T-helper 2 cell treated with Interferon-gamma antibody and Interleukin-4, amounts not matched to agents 5 μg/mL and 100 μg/mL, for 36 hours (primary cell): ENCODE results near the gene POLG.

Experiments used
- DNase-seq: peaks from one replicate; pipeline ENCODE4 v3.0.0; 2021; ENCODE audit warnings: low spot score
- H3K27ac Mint-ChIP-seq: one replicate; pipeline ENCODE4 v1.8.0; 2021; ENCODE audit warnings: mild to moderate bottlenecking, mixed read lengths
- H3K27me3 Mint-ChIP-seq: one replicate; pipeline ENCODE4 v1.8.0; 2021; ENCODE audit warnings: low read depth, mixed read lengths
- H3K36me3 Mint-ChIP-seq: one replicate; pipeline ENCODE4 v1.8.0; 2021; ENCODE audit warnings: low read depth, mixed read lengths
- H3K4me1 Mint-ChIP-seq: one replicate; pipeline ENCODE4 v1.8.0; 2021; ENCODE audit warnings: low read depth, mixed read lengths
- H3K4me3 Mint-ChIP-seq: one replicate; pipeline ENCODE4 v1.8.0; 2022; ENCODE audit warnings: mild to moderate bottlenecking, moderate library complexity, mixed read lengths
- H3K9me3 Mint-ChIP-seq: one replicate; pipeline ENCODE4 v1.8.0; 2021; ENCODE audit warnings: mixed read lengths

The POLG gene

DNA sequence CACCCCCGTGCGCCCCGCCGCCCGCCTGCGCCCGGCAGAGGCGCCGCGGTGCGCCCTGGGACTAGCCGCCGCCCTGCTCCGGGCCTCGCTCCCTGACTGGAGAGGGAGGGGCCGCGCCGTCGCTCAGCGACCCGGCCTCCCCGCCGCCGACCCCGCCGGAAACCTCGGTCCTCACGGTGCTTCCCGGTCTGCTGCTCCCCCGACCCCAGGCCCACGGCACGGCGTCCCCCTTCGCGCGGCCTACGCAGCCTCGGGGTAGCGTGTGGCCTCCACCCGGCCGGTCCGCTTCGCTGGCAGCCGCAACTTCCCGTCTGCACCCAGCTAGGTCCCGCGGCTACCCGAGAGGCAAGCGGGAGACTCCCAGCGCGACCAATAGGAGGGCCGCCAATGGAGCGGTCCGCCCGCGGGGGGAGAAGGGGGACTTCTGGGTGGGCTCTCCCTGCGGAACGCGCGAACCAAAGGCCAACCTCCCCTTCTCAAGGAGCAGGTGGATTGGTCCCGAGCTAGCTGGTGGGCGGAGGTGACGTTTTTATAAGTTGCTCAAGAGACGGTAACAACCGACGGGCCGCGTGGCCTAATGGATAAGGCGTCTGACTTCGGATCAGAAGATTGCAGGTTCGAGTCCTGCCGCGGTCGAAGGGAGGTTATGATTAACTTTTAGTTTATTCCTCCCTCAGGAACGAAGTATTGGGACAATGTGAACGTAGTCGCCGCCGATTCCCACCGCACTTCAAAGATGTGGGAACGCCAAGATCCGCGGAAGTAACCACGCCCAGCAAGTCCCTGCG, at the start of gene POLG:
Gene POLG (minus strand): TSS at position 315 of the 788 bp plus-strand sequence. CDS start 1,070 bp downstream, outside the sequence.
- Mint-ChIP-seq H3K4me1 (peaks cover 51% of the 10 kb centered on the region), H3K4me3 (peak within 1 kb of the TSS; percentile 86), H3K9me3 (no peaks in the 10 kb centered on the region), H3K27ac (peak within 1 kb of the TSS; percentile 92), H3K27me3 (peaks cover 12% of the 10 kb centered on the region), H3K36me3 (peaks cover 34% of the 10 kb centered on the region)
- DNase-seq: peak; percentile 98

DNA sequence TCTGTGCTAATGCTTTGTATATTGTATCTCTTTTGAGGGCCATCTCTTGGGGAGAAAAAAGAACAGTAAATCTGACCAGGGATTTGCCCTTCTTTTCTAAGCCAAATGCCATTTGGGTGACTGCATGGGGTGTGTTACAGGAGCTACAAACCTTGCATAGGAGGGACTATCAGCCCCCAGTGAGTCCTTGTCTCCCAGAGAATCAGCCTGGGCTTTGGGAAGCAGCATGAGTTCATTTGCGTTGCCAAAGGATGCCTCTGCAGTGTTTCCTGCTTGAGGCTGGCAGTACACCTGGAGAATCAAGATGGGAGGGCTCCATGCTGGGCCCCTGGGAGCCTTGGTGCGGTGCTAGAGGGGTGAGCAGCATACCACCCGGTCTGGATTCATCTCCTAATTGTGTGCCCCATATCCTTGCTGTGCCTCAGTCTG, 49.6 kb upstream of the POLG start:
- Mint-ChIP-seq H3K27ac (no peak overlapping the region), H3K27me3 (peaks cover 55% of the 10 kb centered on the region), H3K9me3 (no peaks in the 10 kb centered on the region), H3K4me3 (no peak overlapping the region), H3K4me1 (no peaks in the 10 kb centered on the region), H3K36me3 (no peaks in the 10 kb centered on the region)
- no peak for DNase-seq

DNA sequence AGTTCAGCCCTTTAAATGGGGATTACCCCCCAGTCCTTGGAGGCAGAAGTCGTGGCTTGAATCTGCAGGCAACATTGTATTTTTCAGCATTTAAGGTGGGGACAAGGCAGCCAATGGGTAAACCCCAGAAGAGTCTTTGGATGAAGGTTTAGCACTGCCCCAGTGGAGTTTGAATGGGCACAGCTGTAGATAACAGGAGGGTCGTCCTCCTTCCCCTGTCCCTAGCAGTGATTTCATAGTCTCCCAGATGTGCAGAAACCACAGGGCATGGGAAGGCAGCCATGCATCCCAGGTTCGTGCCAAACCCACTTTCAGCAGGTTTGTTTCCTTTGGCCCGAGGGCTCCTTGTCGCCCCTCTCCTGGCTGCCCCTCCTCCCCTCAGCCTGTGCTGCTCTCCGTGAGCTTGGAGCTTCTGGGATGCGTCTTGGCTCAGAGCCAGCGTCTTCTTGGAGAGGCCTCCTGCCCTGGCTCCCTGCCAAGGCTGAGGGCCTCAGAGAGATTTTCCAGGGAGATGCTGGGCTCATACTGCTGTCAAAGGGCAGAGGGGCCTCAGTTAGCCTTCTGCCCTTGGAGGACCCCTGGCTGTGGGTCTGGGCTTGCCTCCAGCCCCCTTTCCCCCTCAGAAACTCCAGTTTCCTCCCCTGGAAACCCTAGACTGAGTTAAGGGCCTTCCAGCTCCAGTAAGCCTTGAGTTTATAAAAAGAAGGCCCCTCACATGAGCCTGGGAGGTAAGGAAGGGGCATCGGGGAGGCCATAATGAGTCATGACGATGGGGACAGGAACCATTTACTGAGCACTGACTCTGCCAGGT, 48.9 kb upstream of the POLG start:
- H3K4me1 Mint-ChIP-seq: no peaks in the 10 kb centered on the region
- H3K27me3 Mint-ChIP-seq: peaks cover 53% of the 10 kb centered on the region
- no peaks in the 10 kb centered on the region for H3K9me3 Mint-ChIP-seq
- no peak overlapping the region for H3K4me3 Mint-ChIP-seq
- no peaks in the 10 kb centered on the region for H3K36me3 Mint-ChIP-seq
- no peak for DNase-seq
- no peak overlapping the region for H3K27ac Mint-ChIP-seq

DNA sequence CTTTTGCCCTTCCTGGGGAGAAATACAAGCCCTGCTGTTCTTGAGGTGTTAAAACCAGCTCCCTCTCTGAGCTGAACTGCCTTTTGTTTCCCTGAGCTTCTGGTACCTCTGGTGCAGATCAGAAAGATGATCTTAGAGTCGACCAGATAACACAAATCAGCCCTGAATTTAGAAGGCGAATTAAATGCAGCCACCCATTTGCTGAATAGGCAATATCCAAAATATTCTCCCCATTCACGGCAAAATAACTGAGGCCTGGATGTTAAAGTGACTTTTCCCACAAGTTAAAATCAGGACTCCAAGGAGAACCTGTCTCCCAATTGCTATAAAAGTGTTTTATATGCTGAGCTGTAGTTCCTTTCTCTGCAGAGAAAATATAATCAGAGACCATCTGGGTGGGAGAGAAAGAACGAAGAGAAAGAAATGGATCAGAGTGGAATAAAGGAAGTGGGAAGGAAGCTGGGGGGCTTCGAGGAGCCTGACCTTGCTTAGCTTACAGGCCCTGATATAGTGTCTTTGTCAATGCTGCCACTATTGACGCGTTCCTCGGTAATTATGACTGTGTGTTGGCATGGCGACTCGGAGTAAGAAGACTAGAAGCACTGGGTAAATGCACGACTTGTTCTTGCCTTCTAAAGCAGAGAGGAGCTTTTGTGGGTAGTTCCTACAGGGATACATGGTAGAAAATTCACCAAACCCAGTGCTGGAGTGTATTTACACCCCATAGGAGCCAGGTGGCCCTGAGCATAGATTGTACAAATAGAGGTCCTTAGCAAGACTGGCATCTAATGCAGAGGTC, 47.5 kb upstream of the POLG start:
- Mint-ChIP-seq H3K36me3 (no peaks in the 10 kb centered on the region), H3K27ac (no peak overlapping the region), H3K9me3 (no peaks in the 10 kb centered on the region), H3K27me3 (peaks cover 63% of the 10 kb centered on the region), H3K4me3 (no peak overlapping the region), H3K4me1 (no peaks in the 10 kb centered on the region)
- no peak for DNase-seq

DNA sequence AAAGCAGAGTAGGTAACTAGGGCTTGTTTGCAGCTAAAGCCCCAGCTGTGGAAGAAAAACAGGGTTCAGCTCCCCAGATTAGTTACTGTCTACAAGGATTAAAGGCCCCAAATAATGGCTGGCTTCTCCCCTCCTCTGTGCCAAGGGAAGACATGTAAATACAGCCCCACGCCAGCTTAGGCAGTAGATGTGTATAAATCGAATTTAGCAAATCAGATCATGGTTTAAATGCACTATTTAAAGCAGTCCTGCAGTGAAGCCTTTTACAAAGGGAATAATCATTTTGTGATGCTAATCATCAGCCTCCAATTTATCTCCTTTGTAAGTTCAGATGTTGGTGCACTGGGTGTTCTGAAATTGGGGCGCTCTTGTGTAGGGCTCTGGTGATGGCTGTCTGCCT, 46.7 kb upstream of the POLG start:
- no peak overlapping the region for H3K27ac Mint-ChIP-seq
- H3K27me3 Mint-ChIP-seq: peaks cover 69% of the 10 kb centered on the region
- no peaks in the 10 kb centered on the region for H3K36me3 Mint-ChIP-seq
- no peaks in the 10 kb centered on the region for H3K9me3 Mint-ChIP-seq
- no peaks in the 10 kb centered on the region for H3K4me1 Mint-ChIP-seq
- H3K4me3 Mint-ChIP-seq: no peak overlapping the region
- DNase-seq: no peak

DNA sequence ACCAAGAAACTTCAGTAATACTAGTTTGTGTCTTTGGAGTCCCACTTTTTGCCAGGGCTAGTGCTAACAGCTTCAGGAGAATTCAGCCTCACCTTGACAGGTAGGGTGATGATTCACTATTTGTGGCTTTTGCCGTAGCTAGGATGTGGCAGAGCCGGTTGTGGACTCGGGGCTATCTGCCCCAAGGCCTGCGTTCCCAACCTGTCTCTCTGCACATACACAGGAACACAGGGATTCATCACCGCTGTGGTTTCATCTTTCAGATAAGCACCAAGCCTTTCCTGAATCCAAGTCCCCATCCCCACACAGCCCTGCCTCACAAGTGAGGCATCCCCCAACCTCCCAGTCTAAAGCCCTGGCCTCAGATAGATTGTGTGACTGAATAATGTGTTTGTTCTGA, 45.2 kb upstream of the POLG start:
- Mint-ChIP-seq H3K4me3 (no peak overlapping the region), H3K36me3 (no peaks in the 10 kb centered on the region), H3K9me3 (no peaks in the 10 kb centered on the region), H3K4me1 (no peaks in the 10 kb centered on the region), H3K27ac (no peak overlapping the region), H3K27me3 (peaks cover 82% of the 10 kb centered on the region)
- no peak for DNase-seq

DNA sequence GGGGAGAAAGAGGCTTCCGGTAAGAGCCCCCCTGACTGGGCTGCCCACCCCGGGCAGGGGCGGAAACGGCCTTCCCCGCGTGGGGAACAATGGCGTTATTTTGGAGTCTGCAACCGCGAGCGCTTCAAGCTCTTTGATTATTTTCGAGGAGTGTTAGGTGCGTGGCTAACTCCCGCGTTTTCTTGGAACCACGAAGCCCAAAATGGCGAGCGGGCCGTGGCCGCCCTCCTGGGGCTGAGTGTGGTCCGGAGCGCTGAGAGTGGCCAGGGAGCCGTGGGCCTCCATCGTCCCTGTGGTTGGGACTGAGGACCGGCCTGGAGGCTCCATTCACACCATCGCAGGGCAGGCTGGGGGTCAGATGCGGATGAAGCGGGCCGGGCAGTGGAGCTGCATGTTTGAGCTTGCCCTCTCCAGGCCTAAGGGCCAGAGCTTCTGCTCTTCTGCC, 44.6 kb upstream of the POLG start:
- no peak overlapping the region for H3K27ac Mint-ChIP-seq
- no peak overlapping the region for H3K4me3 Mint-ChIP-seq
- H3K4me1 Mint-ChIP-seq: no peaks in the 10 kb centered on the region
- no peaks in the 10 kb centered on the region for H3K36me3 Mint-ChIP-seq
- DNase-seq: no peak
- H3K27me3 Mint-ChIP-seq: peaks cover 85% of the 10 kb centered on the region
- H3K9me3 Mint-ChIP-seq: no peaks in the 10 kb centered on the region

DNA sequence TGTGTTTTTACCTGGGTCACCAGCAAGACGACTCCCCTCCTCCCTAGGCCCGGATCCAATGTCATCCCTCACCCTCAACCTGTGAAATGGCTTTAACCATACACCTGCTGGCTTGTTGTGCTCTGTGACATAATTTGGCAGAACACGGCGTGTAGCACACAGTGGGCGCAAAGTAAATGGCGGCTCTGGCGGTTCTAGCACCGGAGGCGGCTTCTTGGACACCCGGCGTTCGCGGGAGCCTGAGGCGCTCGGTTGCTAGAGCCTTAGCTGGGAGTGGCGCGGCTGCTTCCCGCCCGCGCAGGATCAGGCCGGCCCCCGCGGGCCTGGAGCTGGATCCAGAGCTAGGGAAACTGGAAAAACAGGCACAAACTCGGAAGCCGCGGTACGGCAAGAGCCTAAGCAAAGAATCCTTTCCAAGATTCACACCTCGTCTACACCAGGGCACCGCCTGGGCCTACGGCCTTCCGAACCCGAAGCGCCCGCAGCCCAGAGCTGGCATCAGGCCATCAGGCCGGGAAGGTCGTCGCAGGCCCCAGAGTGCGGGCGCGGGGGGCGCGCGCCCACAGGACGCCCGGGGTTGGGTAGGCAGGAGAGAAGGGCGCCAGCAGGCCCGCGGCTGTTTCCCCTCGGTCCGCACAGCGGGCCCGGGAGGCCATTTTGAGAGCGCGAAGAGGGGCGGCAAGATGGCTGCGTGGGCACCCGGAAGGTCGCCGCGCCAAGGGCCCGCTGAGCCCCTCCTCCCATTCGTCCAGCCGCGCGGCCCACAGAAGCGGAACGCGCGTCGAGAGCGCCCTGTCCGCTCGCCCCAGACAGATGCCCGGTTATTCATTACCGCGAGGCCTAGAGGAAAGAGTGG, 43.9 kb upstream of the POLG start:
- Mint-ChIP-seq H3K4me3 (peak overlapping the region; percentile 24), H3K27ac (no peak overlapping the region)

DNA sequence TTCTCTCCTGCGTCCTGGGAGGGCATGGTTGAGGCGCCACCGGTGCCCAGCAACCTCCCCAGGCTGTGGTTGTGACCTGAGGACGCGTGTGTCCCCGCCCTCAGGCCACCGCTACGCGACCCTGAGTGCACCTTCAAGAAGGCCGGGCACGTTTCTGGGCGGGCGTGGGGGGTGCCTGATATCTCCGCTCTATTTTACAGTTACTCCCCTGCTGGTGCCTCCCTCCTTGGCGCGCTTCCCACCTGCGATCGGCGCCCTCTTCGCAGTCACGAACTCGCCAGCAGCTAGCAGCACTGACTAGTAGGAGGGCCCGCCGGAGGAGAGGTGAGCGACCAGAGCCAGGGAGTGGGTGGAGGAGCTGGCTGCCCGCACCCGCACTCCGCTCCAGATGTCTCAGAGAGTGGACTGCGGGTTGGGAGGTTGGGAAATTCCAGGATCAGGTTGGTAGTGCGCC, 43.2 kb upstream of the POLG start:
- Mint-ChIP-seq H3K9me3 (no peaks in the 10 kb centered on the region), H3K36me3 (no peaks in the 10 kb centered on the region), H3K27me3 (peaks cover 90% of the 10 kb centered on the region), H3K4me3 (no peak overlapping the region), H3K27ac (no peak overlapping the region), H3K4me1 (no peaks in the 10 kb centered on the region)
- no peak for DNase-seq

More for the DNA sequence above, 43.9 kb upstream of the POLG start:
- Mint-ChIP-seq H3K4me1 (no peaks in the 10 kb centered on the region), H3K27me3 (peaks cover 90% of the 10 kb centered on the region), H3K36me3 (no peaks in the 10 kb centered on the region), H3K9me3 (no peaks in the 10 kb centered on the region)
- no peak for DNase-seq

DNA sequence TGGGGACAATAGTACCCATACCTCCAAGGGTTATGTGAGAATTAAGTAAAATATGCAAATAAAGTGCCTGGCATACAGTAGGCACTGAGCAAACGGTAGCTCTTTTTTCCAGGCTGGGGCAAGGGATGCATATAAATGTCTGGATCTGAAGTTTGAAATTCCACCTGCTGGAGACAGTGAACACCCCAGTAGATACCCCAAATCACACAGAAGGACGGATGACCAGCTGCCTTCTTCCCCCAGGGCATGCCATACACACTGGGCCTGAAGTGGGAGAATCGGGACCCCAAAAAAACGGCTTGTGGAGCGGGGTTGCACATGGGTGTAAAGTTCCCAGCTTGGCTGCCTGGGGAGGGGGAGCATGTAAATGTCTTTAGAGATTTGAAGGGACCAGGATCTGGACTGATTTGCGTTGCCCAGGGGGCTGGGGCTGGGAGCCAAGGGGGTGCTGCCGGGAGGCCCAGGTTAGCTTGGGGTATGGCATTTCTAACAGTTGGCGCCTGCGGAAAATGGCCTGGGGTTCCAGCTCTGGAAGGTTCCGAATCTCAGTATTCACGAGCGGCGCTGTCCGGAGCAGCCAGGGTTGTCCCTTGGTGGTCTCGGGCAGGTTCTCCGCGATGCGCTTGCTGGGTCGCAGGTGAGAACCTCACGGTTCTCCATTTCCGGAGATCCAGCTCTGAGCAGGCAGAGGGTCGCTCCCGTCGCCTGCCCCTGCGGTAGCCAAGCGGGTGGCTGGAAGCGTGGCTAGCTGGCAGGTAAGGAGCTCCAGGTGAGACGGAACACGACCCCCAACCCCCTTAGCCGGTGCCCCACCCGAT, 42.6 kb upstream of the POLG start:
- no peak overlapping the region for H3K27ac Mint-ChIP-seq

DNA sequence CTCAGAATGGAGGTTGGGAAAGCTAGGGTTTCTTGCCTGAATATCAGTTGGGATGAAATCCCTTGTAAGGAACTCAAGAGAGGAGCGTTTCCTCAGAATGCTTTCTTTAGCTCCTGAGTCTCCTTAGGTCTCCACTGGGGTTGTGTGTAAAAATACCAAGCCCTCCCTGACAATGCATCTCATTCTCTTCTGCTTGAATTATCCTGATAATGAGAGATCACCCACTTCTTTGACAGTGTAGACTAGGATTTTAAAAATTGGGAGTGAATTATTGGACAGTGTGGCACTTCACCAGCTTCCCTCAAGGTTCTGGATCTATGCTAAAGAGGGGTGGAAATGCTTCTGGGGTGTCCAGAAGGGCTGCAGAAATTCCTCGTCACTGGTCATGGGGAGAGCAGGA, 41.8 kb upstream of the POLG start:
- Mint-ChIP-seq H3K27me3 (peaks cover 89% of the 10 kb centered on the region), H3K9me3 (no peaks in the 10 kb centered on the region), H3K36me3 (no peaks in the 10 kb centered on the region), H3K27ac (no peak overlapping the region), H3K4me1 (no peaks in the 10 kb centered on the region), H3K4me3 (no peak overlapping the region)
- no peak for DNase-seq

More for the DNA sequence above, 42.6 kb upstream of the POLG start:
- no peak for DNase-seq
- no peaks in the 10 kb centered on the region for H3K36me3 Mint-ChIP-seq
- H3K9me3 Mint-ChIP-seq: no peaks in the 10 kb centered on the region
- H3K4me3 Mint-ChIP-seq: no peak overlapping the region
- peaks cover 92% of the 10 kb centered on the region for H3K27me3 Mint-ChIP-seq
- H3K4me1 Mint-ChIP-seq: no peaks in the 10 kb centered on the region

DNA sequence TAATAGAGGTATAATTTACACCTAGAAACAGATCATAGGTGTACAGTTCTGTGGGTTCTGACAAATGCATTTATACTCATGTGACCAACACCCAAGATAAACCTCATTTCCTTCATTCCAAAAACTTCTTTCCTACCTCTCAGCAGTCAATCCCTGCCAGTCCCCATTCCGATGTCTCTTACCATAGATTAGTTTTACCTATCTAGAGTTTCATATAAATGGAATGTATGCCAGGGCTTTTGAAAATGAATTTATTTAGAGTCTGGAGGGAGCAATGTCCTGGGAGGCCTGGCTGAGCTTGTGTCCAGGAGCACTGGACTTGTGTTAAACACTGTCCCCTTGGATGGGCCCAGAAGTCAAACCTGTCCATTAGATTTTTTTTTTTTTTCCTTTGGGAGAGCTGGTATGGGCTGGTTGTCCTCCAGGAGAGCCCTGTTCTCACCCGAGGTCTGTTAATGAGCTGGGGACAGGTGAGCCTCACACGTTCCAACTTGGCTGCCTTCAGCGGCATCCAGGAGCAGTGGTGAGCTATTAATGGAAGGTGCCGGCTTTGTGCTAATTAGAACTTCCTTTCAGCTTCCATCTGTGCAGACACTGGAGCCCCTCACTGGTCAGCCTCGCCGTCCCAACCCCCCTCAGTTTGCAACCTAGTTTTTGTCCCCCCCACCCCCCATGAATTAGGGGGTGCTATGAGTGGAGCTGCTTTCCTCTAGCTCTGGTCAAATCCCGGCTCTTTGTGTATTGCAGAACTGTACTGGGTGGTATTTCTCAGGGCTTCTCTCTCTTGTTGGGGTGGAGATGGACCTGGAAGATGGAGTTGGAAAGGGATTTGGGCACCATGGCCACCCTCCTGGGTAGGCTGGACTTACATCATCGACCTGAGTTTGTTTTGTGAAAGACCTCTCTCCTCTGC, 40.7 kb upstream of the POLG start:
- Mint-ChIP-seq H3K27ac (no peak overlapping the region), H3K27me3 (peaks cover 88% of the 10 kb centered on the region), H3K4me1 (no peaks in the 10 kb centered on the region), H3K36me3 (no peaks in the 10 kb centered on the region), H3K4me3 (no peak overlapping the region), H3K9me3 (no peaks in the 10 kb centered on the region)
- no peak for DNase-seq
